Measurements from ENCODE around the gene AP1S2. TPM values are rescaled to one million over a fixed set of nuclear protein-coding genes. Genes with fewer than 3 reads are reported as not detected.
A peak's percentile ranks its signal among the peaks of the same experiment; 100 is the strongest.

Gene AP1S2
- total and polyA plus RNA-seq, 9 of the 15 experiments (the other 6 are each of a cell fraction or from before 2014, with no cell fraction given), result 11.1 to 64.2 (median 25.8) TPM

DNA sequence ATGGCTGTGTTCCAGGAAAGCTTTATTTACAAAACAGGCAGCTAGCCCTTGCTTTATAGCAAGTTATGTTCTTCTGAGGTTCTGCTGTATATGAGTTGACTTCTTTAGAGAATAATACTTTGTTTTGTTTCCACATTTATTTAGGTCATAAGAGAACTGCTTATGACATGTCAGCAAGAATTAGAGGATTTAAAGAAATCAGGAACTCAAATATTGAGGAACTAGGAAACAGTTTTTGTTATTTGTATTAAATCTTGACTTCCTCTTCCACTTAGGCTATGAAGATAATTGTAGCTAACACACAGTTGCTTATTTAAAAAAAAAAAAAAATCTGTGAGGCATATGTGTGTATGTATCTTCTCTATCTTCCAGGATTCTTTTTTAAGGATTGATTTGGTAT is 50.0 kb downstream of the AP1S2 start:
- no peaks in the 10 kb centered on the region for H3K9me1 ChIP-seq (ENCODE audit: control insufficient read depth, insufficient read depth, low read length)
- H4K20me1 ChIP-seq (replicated peaks; ENCODE audit: control insufficient read depth, insufficient read depth, low read length), result no peaks in the 10 kb centered on the region
- peaks cover 30% of the 10 kb centered on the region; the same call in 2 of the 3 replicates for H3K36me3 ChIP-seq (ENCODE audit: control insufficient read depth, insufficient read depth, low read length)
- no peak for FAIRE-seq
- H3K27ac ChIP-seq (ENCODE audit: extremely low read depth, low read depth, low read length), result no peak overlapping the region
- no peak overlapping the region for H3K9ac ChIP-seq (ENCODE audit: insufficient read depth in 1 of 2, low read depth in 2 of 2, low read length in 2 of 2)
- H3K4me3 ChIP-seq, result no peak overlapping the region
- ChIA-PET CTCF (ENCODE audit: low intra/inter-chr PET ratio) (no interaction called here), POLR2A (no interaction called here)
- intact Hi-C loops (cut with micrococcal nuclease) (no loop called here), in situ Hi-C loops (cut with MboI) (no loop called here)
- BruUV-seq (replicated peaks), result no TSS peak
- no peak overlapping the region for H2AFZ ChIP-seq (ENCODE audit: low read depth, low read length)
- no peak for DNase-seq (ENCODE audit: extremely low read depth in 1 of 4, low spot score in 3 of 4)
- no peaks in the 10 kb centered on the region for H3K79me2 ChIP-seq (ENCODE audit: control insufficient read depth, insufficient read depth, low read length)
- H3K27me3 ChIP-seq (ENCODE audit: control insufficient read depth in 2 of 2, insufficient read depth in 2 of 2, low read length in 2 of 2), result no peaks in the 10 kb centered on the region
- no peak overlapping the region for H3K4me2 ChIP-seq (ENCODE audit: insufficient read depth, low read length)
- no peaks in the 10 kb centered on the region for H3K9me3 ChIP-seq (replicated peaks; ENCODE audit: control insufficient read depth, insufficient read depth, low read depth, low read length)
- TF ChIP-seq ZNF449 (CRISPR knock-in tag; IDR thresholded peaks at IDR 0.05) (no peak), ZNF316 (IDR thresholded peaks at IDR 0.05) (peak; percentile 17; the same call in 1 of the 2 replicates)
- no peak for ATAC-seq
- H3K4me1 ChIP-seq (replicated peaks in 1 of 2; ENCODE audit: control insufficient read depth in 2 of 2, insufficient read depth in 2 of 2, low read length in 2 of 2), result no peaks in the 10 kb centered on the region

- Histone ChIP-seq H3K27ac (ENCODE audit: extremely low read depth, low read depth, low read length) (no peak overlapping the region), H3K79me2 (ENCODE audit: control insufficient read depth, insufficient read depth, low read length) (no peaks in the 10 kb centered on the region; the same call in 2 of the 3 replicates), H3K9me3 (replicated peaks; ENCODE audit: control insufficient read depth, insufficient read depth, low read depth, low read length) (no peaks in the 10 kb centered on the region), H3K9me1 (ENCODE audit: control insufficient read depth, insufficient read depth, low read length) (no peaks in the 10 kb centered on the region), H3K4me3 (no peak overlapping the region), H3K9ac (ENCODE audit: insufficient read depth in 1 of 2, low read depth in 2 of 2, low read length in 2 of 2) (no peak overlapping the region), H3K27me3 (ENCODE audit: control insufficient read depth in 2 of 2, insufficient read depth in 2 of 2, low read length in 2 of 2) (no peaks in the 10 kb centered on the region), H3K4me2 (ENCODE audit: insufficient read depth, low read length) (no peak overlapping the region), H4K20me1 (replicated peaks; ENCODE audit: control insufficient read depth, insufficient read depth, low read length) (no peaks in the 10 kb centered on the region), H2AFZ (ENCODE audit: low read depth, low read length) (no peak overlapping the region), H3K36me3 (ENCODE audit: control insufficient read depth, insufficient read depth, low read length) (peaks cover 9% of the 10 kb centered on the region; the same call in 2 of the 3 replicates), H3K4me1 (replicated peaks in 1 of 2; ENCODE audit: control insufficient read depth in 2 of 2, insufficient read depth in 2 of 2, low read length in 2 of 2) (no peaks in the 10 kb centered on the region)
- intact Hi-C loops (cut with micrococcal nuclease), result no loop called here
- ChIA-PET CTCF (ENCODE audit: low intra/inter-chr PET ratio) (no interaction called here), POLR2A (no interaction called here)
- in situ Hi-C loops (cut with MboI), result no loop called here
- ATAC-seq, result no peak
- BruUV-seq (replicated peaks), result no TSS peak
- no peak for FAIRE-seq
- DNase-seq (ENCODE audit: extremely low read depth in 1 of 4, low spot score in 3 of 4), result no peak
- TF ChIP-seq, protein P1, sequence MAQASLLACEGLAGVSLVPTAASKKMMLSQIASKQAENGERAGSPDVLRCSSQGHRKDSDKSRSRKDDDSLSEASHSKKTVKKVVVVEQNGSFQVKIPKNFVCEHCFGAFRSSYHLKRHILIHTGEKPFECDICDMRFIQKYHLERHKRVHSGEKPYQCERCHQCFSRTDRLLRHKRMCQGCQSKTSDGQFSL (CRISPR knock-in tag; IDR thresholded peaks at IDR 0.05), result no peak
- TF ChIP-seq, protein P1 (tag; IDR thresholded peaks at IDR 0.05), result no peak
- WGBS (ENCODE audit: insufficient coverage, low coverage, missing lambda C conversion rate), result 91% methylated on average over 4 of the region's 4 CpGs
Observed at GRCh38 chrX:15797707-15798106, 56.9 kb downstream of the AP1S2 start.
